ENCODE results near the gene SIX2. TPM values are rescaled to one million over a fixed set of nuclear protein-coding genes. Genes with fewer than 3 reads are reported as not detected.
A peak's percentile ranks its signal among the peaks of the same experiment; 100 is the strongest.

SIX2 gene
- total and polyA plus RNA-seq, 9 of the 15 experiments (the other 6 are each of a cell fraction or from before 2014, with no cell fraction given) = not detected

GRCh38 chr2:45000341-45000901, 8.8 kb downstream of the SIX2 start:
- H3K9ac ChIP-seq (ENCODE audit: insufficient read depth in 1 of 2, low read depth in 2 of 2, low read length in 2 of 2) = no peak overlapping the region
- ATAC-seq (peak; percentile 79), DNase-seq (ENCODE audit: extremely low read depth in 1 of 4, low spot score in 3 of 4) (peak in 2 of 4 experiments; percentile 8 to 32), FAIRE-seq (no peak)
- no peaks in the 10 kb centered on the region for H3K9me3 ChIP-seq (replicated peaks; ENCODE audit: control insufficient read depth, insufficient read depth, low read depth, low read length)
- no peaks in the 10 kb centered on the region for H3K79me2 ChIP-seq (ENCODE audit: control insufficient read depth, insufficient read depth, low read length)
- H3K4me2 ChIP-seq (ENCODE audit: insufficient read depth, low read length) = no peak overlapping the region
- H2AFZ ChIP-seq (ENCODE audit: low read depth, low read length) = no peak overlapping the region
- no peak overlapping the region for H3K27ac ChIP-seq (ENCODE audit: extremely low read depth, low read depth, low read length)
- H3K27me3 ChIP-seq (ENCODE audit: control insufficient read depth in 2 of 2, insufficient read depth in 2 of 2, low read length in 2 of 2) = peaks cover 41 to 65% of the 10 kb centered on the region in 2 experiments; a peak in 4 of 5 replicates
- no peaks in the 10 kb centered on the region for H3K9me1 ChIP-seq (ENCODE audit: control insufficient read depth, insufficient read depth, low read length)
- intact Hi-C loops (cut with micrococcal nuclease) = no loop called here
- WGBS (ENCODE audit: insufficient coverage, low coverage, missing lambda C conversion rate) = under 1% methylated on average over 24 of the region's 36 CpGs
- BruUV-seq (replicated peaks) = no TSS peak
- in situ Hi-C loops (cut with MboI) = no loop called here
- POLR2A ChIA-PET = no interaction called here
- no peak overlapping the region for H3K4me3 ChIP-seq
- CTCF ChIA-PET (ENCODE audit: low intra/inter-chr PET ratio) = no interaction called here
- peaks cover 0 to 13% of the 10 kb centered on the region in 2 experiments; a peak in 1 of 5 replicates for H3K4me1 ChIP-seq (replicated peaks in 1 of 2; ENCODE audit: control insufficient read depth in 2 of 2, insufficient read depth in 2 of 2, low read length in 2 of 2)
- no peak for TF ChIP-seq ZKSCAN8 (CRISPR knock-in tag; IDR thresholded peaks at IDR 0.05)
- TF ChIP-seq SUPT5H (IDR thresholded peaks at IDR 0.05) = no peak
- no peak for TF ChIP-seq STAG1 (CRISPR knock-in tag; IDR thresholded peaks at IDR 0.05; ENCODE audit: borderline replicate concordance)
- no peak for TF ChIP-seq ATF1 (CRISPR knock-in tag; IDR thresholded peaks at IDR 0.05)
- no peak for TF ChIP-seq ATF1 (tag; IDR thresholded peaks at IDR 0.05)
- no peak for TF ChIP-seq TFAP4 (CRISPR knock-in tag; IDR thresholded peaks at IDR 0.05; ENCODE audit: borderline replicate concordance)
- no peak for TF ChIP-seq GTF2B (IDR thresholded peaks at IDR 0.05; ENCODE audit: extremely low read depth, insufficient read length)
- no peak for TF ChIP-seq LARP7 (IDR thresholded peaks at IDR 0.05)
- TF ChIP-seq NCOA4 (IDR thresholded peaks at IDR 0.05; ENCODE audit: partially characterized antibody) = no peak
- TF ChIP-seq PKNOX1 (IDR thresholded peaks at IDR 0.05) = no peak
- no peak for TF ChIP-seq BMI1 (IDR thresholded peaks at IDR 0.05; ENCODE audit: low read length)
- no peak for TF ChIP-seq BCLAF1 (IDR thresholded peaks at IDR 0.05; ENCODE audit: borderline replicate concordance in 1 of 2, control insufficient read depth in 1 of 2, low read depth in 2 of 2, low read length in 1 of 2)
- no peak for TF ChIP-seq CREBBP (IDR thresholded peaks at IDR 0.05; ENCODE audit: low read depth, low read length)
- H4K20me1 ChIP-seq (replicated peaks; ENCODE audit: control insufficient read depth, insufficient read depth, low read length) = no peaks in the 10 kb centered on the region
- no peaks in the 10 kb centered on the region for H3K36me3 ChIP-seq (ENCODE audit: control insufficient read depth, insufficient read depth, low read length)

All from K562 (cell line).